HepG2 (cell line): ENCODE data around the gene SETD1A. TPM values are rescaled to one million over a fixed set of nuclear protein-coding genes. Genes with fewer than 3 reads are reported as not detected.
A peak's percentile ranks its signal among the peaks of the same experiment; 100 is the strongest.

Experiments
- CHCHD3 ChIP-seq: sonication (generic); formaldehyde crosslinking; IDR thresholded peaks from 2 replicates; pipeline ENCODE4 v1.8.0; 2022; ENCODE audit warnings: mild to moderate bottlenecking, missing genetic modification reagents, moderate library complexity
- HOXA3 ChIP-seq: sonication (generic); formaldehyde crosslinking; IDR thresholded peaks from 2 replicates; pipeline ENCODE4 v1.5.0; 2020; ENCODE audit warnings: missing genetic modification reagents
- PCBP1 ChIP-seq: fragments of 200-400 bp; formaldehyde crosslinking; IDR thresholded peaks from 2 replicates; pipeline ENCODE4 v1.6.1; 2017; ENCODE audit warnings: mild to moderate bottlenecking, low read depth, low read length, borderline replicate concordance
- PHF21A ChIP-seq: sonication (generic); formaldehyde crosslinking; IDR thresholded peaks from 2 replicates; pipeline ENCODE4 v1.5.0; 2020; ENCODE audit warnings: mild to moderate bottlenecking, missing genetic modification reagents
- PTBP1 ChIP-seq: fragments of 200-400 bp; formaldehyde crosslinking; IDR thresholded peaks from 2 replicates; pipeline ENCODE4 v1.6.1; 2018; ENCODE audit warnings: low read length, low read depth; ENCODE audit not compliant: poor library complexity, severe bottlenecking
- TOPORS ChIP-seq: sonication (generic); formaldehyde crosslinking; IDR thresholded peaks from 2 replicates; pipeline ENCODE4 v1.8.0; 2023; ENCODE audit warnings: mild to moderate bottlenecking, missing genetic modification reagents
- U2AF1 ChIP-seq: fragments of 200-400 bp; formaldehyde crosslinking; optimal IDR thresholded peaks from 2 replicates; pipeline ENCODE3; 2017; ENCODE audit warnings: mild to moderate bottlenecking, low read depth, low read length
- XBP1 ChIP-seq: sonication (generic); formaldehyde crosslinking; IDR thresholded peaks from 2 replicates; pipeline ENCODE4 v1.5.0; 2020; ENCODE audit warnings: missing genetic modification reagents
- ZMYM2 ChIP-seq: sonication (generic); formaldehyde crosslinking; IDR thresholded peaks from 2 replicates; pipeline ENCODE4 v1.8.0; 2022; ENCODE audit warnings: mild to moderate bottlenecking, missing genetic modification reagents
- ZNF329 ChIP-seq: sonication (generic); formaldehyde crosslinking; IDR thresholded peaks from 2 replicates; pipeline ENCODE4 v1.9.0; 2021; ENCODE audit warnings: low read depth, mild to moderate bottlenecking, missing genetic modification reagents
- ZNF780A ChIP-seq: sonication (generic); formaldehyde crosslinking; IDR thresholded peaks from 2 replicates; pipeline ENCODE4 v1.8.0; 2022; ENCODE audit warnings: mild to moderate bottlenecking, missing genetic modification reagents, moderate library complexity
- ZSCAN12 ChIP-seq: sonication (generic); formaldehyde crosslinking; IDR thresholded peaks from 2 replicates; pipeline ENCODE4 v1.9.0; 2021; ENCODE audit warnings: mild to moderate bottlenecking, missing genetic modification reagents
- ZSCAN30 ChIP-seq: sonication (generic); formaldehyde crosslinking; IDR thresholded peaks from 2 replicates; pipeline ENCODE4 v1.5.0; 2020; ENCODE audit warnings: mild to moderate bottlenecking, missing genetic modification reagents
- polyA plus RNA-seq, 8 experiments: library from polyadenylated mRNA; depleted of rRNA in 3 of 8; stranded (reverse) in 7 of 8; unstranded in 1 of 8; fragments of >200 nt; fragmentation: Illumina TruSeq in 4 of 8; extraction: Trizol in 4 of 8; gene quantifications; 2 replicates each; pipeline versions ENCODE4 v1.2.1 to v1.2.3, GENCODE V29; 2011 to 2016; ENCODE audit warnings: low read depth in 4 of 8, missing spikeins in 1 of 8, mixed read lengths in 1 of 8; ENCODE audit not compliant: insufficient read depth in 1 of 8
- total RNA-seq, 5 experiments: library from RNA; depleted of rRNA; stranded (reverse); fragments of >200 nt; fragmentation: Illumina TruSeq; extraction: Trizol; gene quantifications; 2 replicates each; pipeline ENCODE4 v1.2.3, GENCODE V29; 2016; ENCODE audit warnings: low read depth in 1 of 5
- TF ChIP-seq, protein P1 (sequence below): sonication (generic); formaldehyde crosslinking; IDR thresholded peaks from 2 replicates; pipeline ENCODE4 v1.5.0; 2020; ENCODE audit warnings: mild to moderate bottlenecking, missing genetic modification reagents
- TF ChIP-seq, protein P2 (sequence below): sonication (generic); formaldehyde crosslinking; IDR thresholded peaks from 2 replicates; pipeline ENCODE4 v1.8.1; 2023; ENCODE audit warnings: mild to moderate bottlenecking, inconsistent platforms, moderate library complexity, missing genetic modification reagents, borderline replicate concordance
- TF ChIP-seq, protein P3 (sequence below), 2 experiments: sonication (generic) in 1 of 2; formaldehyde crosslinking in 1 of 2; IDR thresholded peaks; 2 replicates each; pipeline versions ENCODE4 v1.4.0 to v1.6.1; 2016 to 2020; ENCODE audit warnings: borderline replicate concordance in 1 of 2, low read depth in 1 of 2, mild to moderate bottlenecking in 1 of 2, missing genetic modification reagents in 1 of 2
- TF ChIP-seq, protein P4 (sequence below): sonication (generic); formaldehyde crosslinking; IDR thresholded peaks from 2 replicates; pipeline ENCODE4 v1.4.0; 2020; ENCODE audit warnings: mild to moderate bottlenecking, missing genetic modification reagents
- TF ChIP-seq, protein P5 (sequence below): sonication (generic); formaldehyde crosslinking; conservative IDR thresholded peaks from 2 replicates; pipeline ENCODE4 v1.8.1; 2023; ENCODE audit warnings: missing genetic modification reagents
- TF ChIP-seq, protein P6 (sequence below), 2 experiments: fragments of 450-650 bp in 1 of 2; sonication (generic) in 1 of 2; formaldehyde crosslinking; IDR thresholded peaks; 2 replicates each; pipeline versions ENCODE4 v1.5.0 to v1.8.0; 2020 to 2022; ENCODE audit warnings: mild to moderate bottlenecking in 1 of 2, missing genetic modification reagents in 1 of 2

The SETD1A gene
- total and polyA plus RNA-seq, 2 of the 13 experiments (the other 11 are each of a cell fraction or from before 2014, with no cell fraction given): 3.8 to 5.6 TPM

DNA sequence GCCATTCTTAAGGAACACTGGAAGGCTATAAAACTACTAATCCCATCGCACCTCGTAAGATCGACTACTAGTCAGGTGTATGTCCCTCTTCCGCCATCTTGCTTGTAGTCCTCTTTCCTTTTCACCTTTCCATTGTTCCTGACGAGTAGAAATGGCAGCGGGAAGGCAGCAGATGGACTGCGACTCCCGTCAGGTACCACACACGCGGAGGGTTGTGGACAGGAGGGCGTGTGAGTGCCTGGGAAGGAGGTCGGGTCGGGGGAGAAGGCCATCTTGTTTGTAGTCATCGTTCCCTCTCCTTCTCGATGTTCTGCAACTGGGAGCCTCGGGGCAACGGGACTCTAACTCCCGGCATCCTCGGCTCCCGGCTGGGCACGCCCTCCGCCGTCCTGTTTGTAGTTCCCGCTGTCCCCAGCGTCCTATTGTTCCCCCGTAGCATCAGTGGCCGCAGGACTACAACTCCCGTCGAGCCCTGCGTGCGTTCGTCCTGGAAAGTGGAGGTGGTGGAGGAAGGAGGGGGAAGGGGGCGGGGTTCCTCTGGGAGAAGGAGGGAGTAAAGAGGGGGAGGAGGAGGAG is 34.5 kb upstream of the SETD1A start (continued):
- TF ChIP-seq, protein P1, sequence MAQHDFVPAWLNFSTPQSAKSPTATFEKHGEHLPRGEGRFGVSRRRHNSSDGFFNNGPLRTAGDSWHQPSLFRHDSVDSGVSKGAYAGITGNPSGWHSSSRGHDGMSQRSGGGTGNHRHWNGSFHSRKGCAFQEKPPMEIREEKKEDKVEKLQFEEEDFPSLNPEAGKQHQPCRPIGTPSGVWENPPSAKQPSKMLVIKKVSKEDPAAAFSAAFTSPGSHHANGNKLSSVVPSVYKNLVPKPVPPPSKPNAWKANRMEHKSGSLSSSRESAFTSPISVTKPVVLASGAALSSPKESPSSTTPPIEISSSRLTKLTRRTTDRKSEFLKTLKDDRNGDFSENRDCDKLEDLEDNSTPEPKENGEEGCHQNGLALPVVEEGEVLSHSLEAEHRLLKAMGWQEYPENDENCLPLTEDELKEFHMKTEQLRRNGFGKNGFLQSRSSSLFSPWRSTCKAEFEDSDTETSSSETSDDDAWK: no peak
- no peak for TF ChIP-seq PHF21A (CRISPR knock-in tag)
- TF ChIP-seq ZSCAN12: no peak
- peak; percentile 90; the same call in 1 of the 2 replicates for TF ChIP-seq TOPORS
- no peak for TF ChIP-seq ZNF780A (CRISPR knock-in tag)
- TF ChIP-seq PCBP1: peak; percentile 95
- TF ChIP-seq, protein P2, sequence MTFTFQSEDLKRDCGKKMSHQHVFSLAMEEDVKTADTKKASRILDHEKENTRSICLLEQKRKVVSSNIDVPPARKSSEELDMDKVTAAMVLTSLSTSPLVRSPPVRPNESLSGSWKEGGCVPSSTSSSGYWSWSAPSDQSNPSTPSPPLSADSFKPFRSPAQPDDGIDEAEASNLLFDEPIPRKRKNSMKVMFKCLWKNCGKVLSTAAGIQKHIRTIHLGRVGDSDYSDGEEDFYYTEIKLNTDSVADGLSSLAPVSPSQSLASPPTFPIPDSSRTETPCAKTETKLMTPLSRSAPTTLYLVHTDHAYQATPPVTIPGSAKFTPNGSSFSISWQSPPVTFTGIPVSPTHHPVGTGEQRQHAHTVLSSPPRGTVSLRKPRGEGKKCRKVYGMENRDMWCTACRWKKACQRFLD (CRISPR knock-in tag): peak; percentile 17; the same call in 1 of the 2 replicates
- no peak for TF ChIP-seq PTBP1
- TF ChIP-seq, protein P3, sequence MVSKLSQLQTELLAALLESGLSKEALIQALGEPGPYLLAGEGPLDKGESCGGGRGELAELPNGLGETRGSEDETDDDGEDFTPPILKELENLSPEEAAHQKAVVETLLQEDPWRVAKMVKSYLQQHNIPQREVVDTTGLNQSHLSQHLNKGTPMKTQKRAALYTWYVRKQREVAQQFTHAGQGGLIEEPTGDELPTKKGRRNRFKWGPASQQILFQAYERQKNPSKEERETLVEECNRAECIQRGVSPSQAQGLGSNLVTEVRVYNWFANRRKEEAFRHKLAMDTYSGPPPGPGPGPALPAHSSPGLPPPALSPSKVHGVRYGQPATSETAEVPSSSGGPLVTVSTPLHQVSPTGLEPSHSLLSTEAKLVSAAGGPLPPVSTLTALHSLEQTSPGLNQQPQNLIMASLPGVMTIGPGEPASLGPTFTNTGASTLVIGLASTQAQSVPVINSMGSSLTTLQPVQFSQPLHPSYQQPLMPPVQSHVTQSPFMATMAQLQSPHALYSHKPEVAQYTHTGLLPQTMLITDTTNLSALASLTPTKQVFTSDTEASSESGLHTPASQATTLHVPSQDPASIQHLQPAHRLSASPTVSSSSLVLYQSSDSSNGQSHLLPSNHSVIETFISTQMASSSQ (IDR thresholded peaks at IDR 0.05; ENCODE audit: low read depth): no peak; the same call in 1 of the 2 replicates
- TF ChIP-seq, protein P3 (CRISPR knock-in tag; IDR thresholded peaks at IDR 0.05; ENCODE audit: borderline replicate concordance): no peak; the same call in 1 of the 2 replicates
- no peak for TF ChIP-seq ZMYM2 (CRISPR knock-in tag)
- TF ChIP-seq HOXA3: peak; percentile 42
- TF ChIP-seq XBP1 (CRISPR knock-in tag): no peak
- TF ChIP-seq, protein P4, sequence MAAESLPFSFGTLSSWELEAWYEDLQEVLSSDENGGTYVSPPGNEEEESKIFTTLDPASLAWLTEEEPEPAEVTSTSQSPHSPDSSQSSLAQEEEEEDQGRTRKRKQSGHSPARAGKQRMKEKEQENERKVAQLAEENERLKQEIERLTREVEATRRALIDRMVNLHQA (CRISPR knock-in tag): no peak
- TF ChIP-seq CHCHD3 (CRISPR knock-in tag): no peak; the same call in 1 of the 2 replicates
- TF ChIP-seq, protein P5, sequence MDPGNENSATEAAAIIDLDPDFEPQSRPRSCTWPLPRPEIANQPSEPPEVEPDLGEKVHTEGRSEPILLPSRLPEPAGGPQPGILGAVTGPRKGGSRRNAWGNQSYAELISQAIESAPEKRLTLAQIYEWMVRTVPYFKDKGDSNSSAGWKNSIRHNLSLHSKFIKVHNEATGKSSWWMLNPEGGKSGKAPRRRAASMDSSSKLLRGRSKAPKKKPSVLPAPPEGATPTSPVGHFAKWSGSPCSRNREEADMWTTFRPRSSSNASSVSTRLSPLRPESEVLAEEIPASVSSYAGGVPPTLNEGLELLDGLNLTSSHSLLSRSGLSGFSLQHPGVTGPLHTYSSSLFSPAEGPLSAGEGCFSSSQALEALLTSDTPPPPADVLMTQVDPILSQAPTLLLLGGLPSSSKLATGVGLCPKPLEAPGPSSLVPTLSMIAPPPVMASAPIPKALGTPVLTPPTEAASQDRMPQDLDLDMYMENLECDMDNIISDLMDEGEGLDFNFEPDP (CRISPR knock-in tag): no peak
- no peak for TF ChIP-seq U2AF1
- no peak for TF ChIP-seq ZNF329 (CRISPR knock-in tag)
- TF ChIP-seq, protein P6, sequence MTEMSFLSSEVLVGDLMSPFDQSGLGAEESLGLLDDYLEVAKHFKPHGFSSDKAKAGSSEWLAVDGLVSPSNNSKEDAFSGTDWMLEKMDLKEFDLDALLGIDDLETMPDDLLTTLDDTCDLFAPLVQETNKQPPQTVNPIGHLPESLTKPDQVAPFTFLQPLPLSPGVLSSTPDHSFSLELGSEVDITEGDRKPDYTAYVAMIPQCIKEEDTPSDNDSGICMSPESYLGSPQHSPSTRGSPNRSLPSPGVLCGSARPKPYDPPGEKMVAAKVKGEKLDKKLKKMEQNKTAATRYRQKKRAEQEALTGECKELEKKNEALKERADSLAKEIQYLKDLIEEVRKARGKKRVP (CRISPR knock-in tag; IDR thresholded peaks at IDR 0.05): peak in 1 of 2 experiments; percentile 63; a peak in 2 of 4 replicates
- no peak for TF ChIP-seq ZSCAN30 (CRISPR knock-in tag)
